ENCODE measurements around the gene ARVCF. TPM values are rescaled to one million over a fixed set of nuclear protein-coding genes. Genes with fewer than 3 reads are reported as not detected.

The ARVCF gene
- total RNA-seq, 1 donor from 2014 or later: 25.4 TPM

GRCh38 chr22:20024650-20025397 is 8.2 kb upstream of the ARVCF start:
- H3K9me3 ChIP-seq (replicated peaks): no peaks in the 10 kb centered on the region
- peaks cover 94% of the 10 kb centered on the region for H3K4me1 ChIP-seq
- H3K27me3 ChIP-seq (ENCODE audit: low read depth): no peaks in the 10 kb centered on the region
- peak overlapping the region; percentile 99 for H3K27ac ChIP-seq (replicated peaks)
- H3K36me3 ChIP-seq: no peaks in the 10 kb centered on the region
- peak overlapping the region; percentile 36 for H3K4me3 ChIP-seq
- TF ChIP-seq, protein P1, sequence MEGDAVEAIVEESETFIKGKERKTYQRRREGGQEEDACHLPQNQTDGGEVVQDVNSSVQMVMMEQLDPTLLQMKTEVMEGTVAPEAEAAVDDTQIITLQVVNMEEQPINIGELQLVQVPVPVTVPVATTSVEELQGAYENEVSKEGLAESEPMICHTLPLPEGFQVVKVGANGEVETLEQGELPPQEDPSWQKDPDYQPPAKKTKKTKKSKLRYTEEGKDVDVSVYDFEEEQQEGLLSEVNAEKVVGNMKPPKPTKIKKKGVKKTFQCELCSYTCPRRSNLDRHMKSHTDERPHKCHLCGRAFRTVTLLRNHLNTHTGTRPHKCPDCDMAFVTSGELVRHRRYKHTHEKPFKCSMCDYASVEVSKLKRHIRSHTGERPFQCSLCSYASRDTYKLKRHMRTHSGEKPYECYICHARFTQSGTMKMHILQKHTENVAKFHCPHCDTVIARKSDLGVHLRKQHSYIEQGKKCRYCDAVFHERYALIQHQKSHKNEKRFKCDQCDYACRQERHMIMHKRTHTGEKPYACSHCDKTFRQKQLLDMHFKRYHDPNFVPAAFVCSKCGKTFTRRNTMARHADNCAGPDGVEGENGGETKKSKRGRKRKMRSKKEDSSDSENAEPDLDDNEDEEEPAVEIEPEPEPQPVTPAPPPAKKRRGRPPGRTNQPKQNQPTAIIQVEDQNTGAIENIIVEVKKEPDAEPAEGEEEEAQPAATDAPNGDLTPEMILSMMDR (IDR thresholded peaks at IDR 0.05; ENCODE audit: borderline replicate concordance): no peak
- intact Hi-C loops (cut with micrococcal nuclease): no loop called here
- no peak for DNase-seq

DNA sequence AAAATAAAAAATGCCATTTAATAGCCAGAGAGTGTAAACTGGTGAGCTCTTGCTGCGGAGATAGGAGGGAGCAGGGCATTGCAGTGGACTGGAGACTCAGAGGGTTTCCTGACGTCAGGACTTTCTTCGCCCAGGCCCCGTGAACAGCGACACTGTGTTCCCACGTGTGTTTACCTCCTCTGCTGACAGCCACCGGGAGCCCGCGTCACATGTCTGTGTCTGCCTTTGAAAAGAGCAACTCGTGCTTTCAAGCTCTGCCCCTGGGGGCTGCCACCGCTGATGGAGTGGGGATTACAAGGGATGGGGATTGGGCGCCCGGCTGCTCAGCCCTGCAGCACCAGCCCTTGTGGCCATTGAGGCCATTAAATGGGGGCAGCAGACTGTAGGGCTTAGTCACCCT is 7.6 kb upstream of the ARVCF start:
- Histone ChIP-seq H3K36me3 (no peaks in the 10 kb centered on the region), H3K4me3 (peak overlapping the region; percentile 40), H3K27ac (replicated peaks) (peak overlapping the region; percentile 99), H3K4me1 (peaks cover 88% of the 10 kb centered on the region), H3K27me3 (ENCODE audit: low read depth) (no peaks in the 10 kb centered on the region), H3K9me3 (replicated peaks) (no peaks in the 10 kb centered on the region)
- intact Hi-C loops (cut with micrococcal nuclease): no loop called here
- TF ChIP-seq, protein P1 (IDR thresholded peaks at IDR 0.05; ENCODE audit: borderline replicate concordance): no peak
- peak; percentile 63 for DNase-seq

DNA sequence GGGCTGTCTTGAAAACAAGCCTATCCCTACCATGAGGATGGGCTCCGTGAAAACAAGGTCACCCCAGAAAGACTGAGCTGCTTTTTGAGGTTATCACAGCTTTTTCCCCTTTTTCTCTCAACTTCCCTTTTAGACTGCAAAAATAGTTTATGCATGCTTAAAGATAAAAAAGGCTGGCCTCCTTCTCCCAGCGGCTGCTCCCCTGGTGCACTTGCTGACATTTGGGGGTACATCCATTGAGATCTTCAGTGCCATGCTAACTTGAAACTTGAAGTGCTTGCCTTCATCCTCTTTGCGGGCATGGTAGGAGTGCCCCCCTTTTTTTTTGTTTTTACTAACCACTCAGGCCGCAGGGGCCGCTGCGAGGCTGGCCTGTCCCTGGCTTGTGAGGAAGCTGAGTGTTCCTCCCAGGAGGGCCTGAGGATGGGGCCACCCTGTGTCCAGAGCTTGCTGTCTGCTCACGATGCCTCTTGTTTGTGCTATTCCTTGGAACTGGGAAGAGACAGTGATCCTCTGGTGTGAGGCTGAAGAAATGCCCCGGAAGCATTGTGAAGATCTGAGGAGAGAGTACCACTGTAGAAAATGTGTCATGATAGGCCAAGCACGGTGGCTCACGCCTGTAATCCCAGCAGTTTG is 6.5 kb upstream of the ARVCF start:
- Histone ChIP-seq H3K4me1 (peaks cover 77% of the 10 kb centered on the region), H3K27ac (replicated peaks) (peak overlapping the region; percentile 99), H3K27me3 (ENCODE audit: low read depth) (no peaks in the 10 kb centered on the region), H3K36me3 (no peaks in the 10 kb centered on the region), H3K4me3 (peak overlapping the region; percentile 99), H3K9me3 (replicated peaks) (no peaks in the 10 kb centered on the region)
- DNase-seq: no peak
- intact Hi-C loops (cut with micrococcal nuclease): no loop called here
- TF ChIP-seq, protein P1 (IDR thresholded peaks at IDR 0.05; ENCODE audit: borderline replicate concordance): no peak

DNA sequence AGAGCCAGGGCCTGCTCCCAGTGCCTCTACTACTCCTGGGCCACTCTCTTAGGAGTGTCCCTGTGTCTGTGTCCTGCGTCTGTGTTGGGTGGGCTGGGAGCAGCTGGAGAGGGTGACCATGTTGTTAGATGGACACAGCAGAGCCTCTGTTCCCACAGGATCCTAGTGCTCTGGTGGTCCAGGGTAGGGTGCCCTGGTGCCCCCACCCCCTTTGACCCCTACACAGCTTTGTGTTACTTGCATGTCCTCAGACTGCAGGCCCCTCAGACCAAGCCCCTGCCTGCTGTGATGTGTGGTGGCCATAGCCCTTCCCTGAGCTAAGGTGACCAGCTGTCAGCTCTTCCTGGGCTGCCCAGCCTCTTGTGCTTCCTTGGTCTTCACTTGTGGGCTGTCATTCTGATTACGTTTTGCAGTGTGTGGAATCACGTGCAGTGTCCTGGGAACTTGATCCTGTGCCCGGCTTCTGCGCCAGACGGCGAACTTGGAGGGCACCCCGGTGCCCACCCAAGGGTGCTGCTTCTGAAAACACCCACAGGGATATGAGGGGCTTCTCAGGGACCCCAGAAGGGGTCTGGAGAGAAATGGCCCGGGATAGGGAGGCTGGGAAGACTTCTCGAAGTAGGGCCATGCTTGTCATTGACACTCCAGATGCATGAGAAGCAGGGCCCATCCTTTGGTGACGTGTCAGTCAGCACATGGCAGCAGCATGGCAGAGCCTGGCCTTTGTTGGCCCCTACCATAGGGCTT is 5.8 kb upstream of the ARVCF start:
- Histone ChIP-seq H3K4me3 (peak overlapping the region; percentile 99), H3K27me3 (ENCODE audit: low read depth) (no peaks in the 10 kb centered on the region), H3K27ac (replicated peaks) (peak overlapping the region; percentile 99), H3K9me3 (replicated peaks) (no peaks in the 10 kb centered on the region), H3K4me1 (peaks cover 73% of the 10 kb centered on the region), H3K36me3 (no peaks in the 10 kb centered on the region)
- TF ChIP-seq, protein P1 (IDR thresholded peaks at IDR 0.05; ENCODE audit: borderline replicate concordance): no peak
- intact Hi-C loops (cut with micrococcal nuclease): no loop called here
- no peak for DNase-seq
